Activated CD8-positive, alpha-beta T cell treated with anti-CD3 and anti-CD28 coated beads, Interleukin-2, amount 10 ng/mL, durations not matched to agents 7 days and 5 days (primary cell): ENCODE measurements around the gene SLC25A21. TPM values are rescaled to one million over a fixed set of nuclear protein-coding genes. Genes with fewer than 3 reads are reported as not detected.

Experiments
- ATAC-seq: fragments of 150-1000 bp; cut with Tn5 transposase; one replicate; pipeline ENCODE4 v1.10.0; 2021; ENCODE audit warnings: moderate library complexity
- CTCF ChIA-PET: fragments of 350-600 bp; sonication (Branson Sonifier 250); formaldehyde crosslinking; loops from one replicate; lab custom pipeline; 2021; ENCODE audit warnings: antibody characterized with exemption; lab: Charles Lee
- POLR2A ChIA-PET: fragments of 350-600 bp; sonication (Branson Sonifier 250); formaldehyde crosslinking; loops from one replicate; lab custom pipeline; 2021; ENCODE audit warnings: antibody characterized with exemption; lab: Charles Lee
- DNase-seq: peaks from one replicate; pipeline ENCODE4 v3.0.0-alpha.2; 2020
- H3K27ac Mint-ChIP-seq: one replicate; pipeline ENCODE4 v1.8.0; 2021; ENCODE audit warnings: mild to moderate bottlenecking, mixed read lengths
- H3K27me3 Mint-ChIP-seq: one replicate; pipeline ENCODE4 v1.8.0; 2021; ENCODE audit warnings: low read depth, mixed read lengths
- H3K36me3 Mint-ChIP-seq: one replicate; pipeline ENCODE4 v1.8.0; 2021; ENCODE audit warnings: low read depth, mixed read lengths
- H3K4me1 Mint-ChIP-seq: one replicate; pipeline ENCODE4 v1.8.0; 2021; ENCODE audit warnings: low read depth, mixed read lengths
- H3K4me3 Mint-ChIP-seq: one replicate; pipeline ENCODE4 v1.8.0; 2021; ENCODE audit warnings: mild to moderate bottlenecking, mixed read lengths
- H3K9me3 Mint-ChIP-seq: one replicate; pipeline ENCODE4 v1.8.0; 2022; ENCODE audit warnings: mixed read lengths; ENCODE audit not compliant: insufficient read depth
- total RNA-seq, 2 experiments: library from RNA; stranded (reverse); gene quantifications; one replicate each; pipeline ENCODE4 v1.2.3, GENCODE V29; 2021

The SLC25A21 gene
- total RNA-seq, 2 experiments from 2014 or later: not detected

DNA sequence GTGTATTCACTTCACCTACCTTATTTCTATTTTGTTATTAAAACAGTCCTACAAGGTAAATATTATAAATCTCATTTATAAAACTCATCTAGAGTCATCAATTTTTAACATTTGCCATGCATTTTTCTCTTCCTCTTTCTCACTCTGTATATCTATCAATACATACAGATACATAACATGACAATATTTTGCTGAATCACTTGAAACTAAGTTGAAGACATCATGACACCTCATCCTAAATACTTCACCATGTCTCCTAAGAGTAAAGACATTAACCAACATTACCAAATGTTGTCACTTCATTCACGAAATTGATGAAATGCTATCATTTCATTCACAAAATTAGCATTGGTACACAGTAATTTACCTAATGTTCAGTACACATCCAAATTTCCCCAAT is 329.0 kb downstream of the SLC25A21 start:
- Mint-ChIP-seq H3K4me3 (no peak overlapping the region), H3K36me3 (no peaks in the 10 kb centered on the region), H3K27ac (no peak overlapping the region), H3K9me3 (no peaks in the 10 kb centered on the region), H3K27me3 (no peaks in the 10 kb centered on the region), H3K4me1 (no peaks in the 10 kb centered on the region)
- ATAC-seq (no peak), DNase-seq (no peak)
- CTCF ChIA-PET: no interaction called here
- POLR2A ChIA-PET: no interaction called here

DNA sequence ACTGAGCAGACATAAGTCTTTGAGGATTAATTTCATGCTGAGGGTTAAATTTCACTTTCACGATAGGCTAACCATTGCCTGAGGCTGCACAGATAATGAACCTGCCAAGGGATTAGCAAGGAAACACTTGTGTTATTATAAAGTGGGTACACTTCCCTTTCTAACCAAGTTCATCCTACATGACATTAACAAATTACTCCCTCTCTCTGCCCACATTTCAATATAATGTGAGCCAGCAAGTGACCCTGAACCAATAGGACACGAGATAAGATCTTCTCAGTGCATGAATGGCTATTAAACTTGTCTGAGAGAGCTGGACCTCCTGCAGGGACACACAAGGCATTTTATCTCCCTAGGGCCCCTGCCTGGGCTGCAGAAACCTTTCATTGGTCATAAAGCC is 337.3 kb downstream of the SLC25A21 start:
- CTCF ChIA-PET: no interaction called here
- POLR2A ChIA-PET: no interaction called here
- no peak overlapping the region for H3K4me3 Mint-ChIP-seq
- no peaks in the 10 kb centered on the region for H3K36me3 Mint-ChIP-seq
- H3K9me3 Mint-ChIP-seq: no peaks in the 10 kb centered on the region
- DNase-seq (no peak), ATAC-seq (no peak)
- H3K4me1 Mint-ChIP-seq: no peaks in the 10 kb centered on the region
- no peaks in the 10 kb centered on the region for H3K27me3 Mint-ChIP-seq
- H3K27ac Mint-ChIP-seq: no peak overlapping the region

- Mint-ChIP-seq H3K4me1 (no peaks in the 10 kb centered on the region), H3K27me3 (no peaks in the 10 kb centered on the region), H3K9me3 (no peaks in the 10 kb centered on the region), H3K4me3 (no peak overlapping the region), H3K27ac (no peak overlapping the region), H3K36me3 (no peaks in the 10 kb centered on the region)
- POLR2A ChIA-PET: no interaction called here
- CTCF ChIA-PET: no interaction called here
- DNase-seq: no peak
- no peak for ATAC-seq
Measured at GRCh38 chr14:36834293-36834692, 338.1 kb downstream of the SLC25A21 start.

DNA sequence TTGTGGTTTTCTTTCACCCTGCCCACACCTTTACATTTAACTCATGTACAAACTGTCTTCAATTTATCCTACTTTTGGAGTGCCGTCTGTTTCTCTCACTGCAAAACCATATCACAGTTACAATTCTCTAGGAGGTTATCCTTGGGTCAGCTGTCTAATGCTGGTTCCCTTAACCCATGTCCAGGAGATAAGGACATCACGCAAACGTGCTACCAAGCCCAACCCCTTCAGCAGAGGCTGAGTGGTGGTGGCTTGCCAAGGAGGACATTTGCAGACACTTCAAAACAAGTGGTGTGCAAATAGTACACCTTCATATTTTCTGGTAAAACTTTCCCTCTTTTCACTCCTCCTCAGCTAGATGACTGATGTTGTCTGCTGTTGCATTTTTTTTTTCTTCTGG is 342.9 kb downstream of the SLC25A21 start:
- POLR2A ChIA-PET: no interaction called here
- no peak for ATAC-seq
- no peaks in the 10 kb centered on the region for H3K36me3 Mint-ChIP-seq
- no peaks in the 10 kb centered on the region for H3K27me3 Mint-ChIP-seq
- H3K4me1 Mint-ChIP-seq: no peaks in the 10 kb centered on the region
- no peak overlapping the region for H3K4me3 Mint-ChIP-seq
- H3K9me3 Mint-ChIP-seq: no peaks in the 10 kb centered on the region
- DNase-seq: no peak
- H3K27ac Mint-ChIP-seq: no peak overlapping the region
- CTCF ChIA-PET: no interaction called here

GRCh38 chr14:36827861-36828260 is 344.5 kb downstream of the SLC25A21 start:
- H3K4me1 Mint-ChIP-seq: no peaks in the 10 kb centered on the region
- no peaks in the 10 kb centered on the region for H3K36me3 Mint-ChIP-seq
- H3K4me3 Mint-ChIP-seq: no peak overlapping the region
- no peaks in the 10 kb centered on the region for H3K27me3 Mint-ChIP-seq
- H3K9me3 Mint-ChIP-seq: no peaks in the 10 kb centered on the region
- no peak overlapping the region for H3K27ac Mint-ChIP-seq
- no peak for ATAC-seq
- CTCF ChIA-PET: no interaction called here
- POLR2A ChIA-PET: no interaction called here
- no peak for DNase-seq

DNA sequence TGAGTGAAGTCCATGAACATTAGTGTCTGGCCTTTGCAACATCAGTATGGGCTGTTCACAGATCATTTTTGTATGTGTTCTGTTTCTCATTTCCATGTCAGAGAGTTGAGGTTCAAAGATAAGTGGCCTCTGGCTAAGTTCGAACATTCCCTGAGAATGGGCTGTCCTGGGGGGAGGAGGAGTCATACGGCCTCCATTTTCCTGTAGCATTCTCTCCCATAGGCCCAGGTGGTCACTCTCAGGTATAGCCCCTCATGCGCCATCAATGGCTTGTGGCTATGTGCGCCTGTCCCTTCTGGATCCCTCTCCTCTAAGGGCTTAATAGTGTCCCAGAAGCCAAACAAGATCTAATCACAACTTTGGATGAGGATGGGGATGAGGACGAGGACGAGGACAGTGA is 345.8 kb downstream of the SLC25A21 start:
- Mint-ChIP-seq H3K27ac (no peak overlapping the region), H3K4me3 (no peak overlapping the region), H3K27me3 (no peaks in the 10 kb centered on the region), H3K36me3 (no peaks in the 10 kb centered on the region), H3K9me3 (no peaks in the 10 kb centered on the region), H3K4me1 (no peaks in the 10 kb centered on the region)
- no peak for DNase-seq
- CTCF ChIA-PET: no interaction called here
- no peak for ATAC-seq
- POLR2A ChIA-PET: no interaction called here

GRCh38 chr14:36824854-36825253 is 347.6 kb downstream of the SLC25A21 start:
- Mint-ChIP-seq H3K4me1 (no peaks in the 10 kb centered on the region), H3K27ac (no peak overlapping the region), H3K36me3 (no peaks in the 10 kb centered on the region), H3K27me3 (no peaks in the 10 kb centered on the region), H3K4me3 (no peak overlapping the region), H3K9me3 (no peaks in the 10 kb centered on the region)
- CTCF ChIA-PET: no interaction called here
- POLR2A ChIA-PET: no interaction called here
- DNase-seq (no peak), ATAC-seq (no peak)

- ChIA-PET CTCF (interaction anchor here (0.6 kb wide), 1 partner anchor 8 kb away, joined by 3 read pairs; no protein-coding TSS in a partner anchor), POLR2A (no interaction called here)
- H3K4me3 Mint-ChIP-seq: no peak overlapping the region
- no peak overlapping the region for H3K27ac Mint-ChIP-seq
- H3K27me3 Mint-ChIP-seq: no peaks in the 10 kb centered on the region
- no peaks in the 10 kb centered on the region for H3K4me1 Mint-ChIP-seq
- ATAC-seq: no peak
- no peaks in the 10 kb centered on the region for H3K9me3 Mint-ChIP-seq
- no peaks in the 10 kb centered on the region for H3K36me3 Mint-ChIP-seq
- no peak for DNase-seq
Measured at GRCh38 chr14:36823651-36824050, 348.8 kb downstream of the SLC25A21 start.

DNA sequence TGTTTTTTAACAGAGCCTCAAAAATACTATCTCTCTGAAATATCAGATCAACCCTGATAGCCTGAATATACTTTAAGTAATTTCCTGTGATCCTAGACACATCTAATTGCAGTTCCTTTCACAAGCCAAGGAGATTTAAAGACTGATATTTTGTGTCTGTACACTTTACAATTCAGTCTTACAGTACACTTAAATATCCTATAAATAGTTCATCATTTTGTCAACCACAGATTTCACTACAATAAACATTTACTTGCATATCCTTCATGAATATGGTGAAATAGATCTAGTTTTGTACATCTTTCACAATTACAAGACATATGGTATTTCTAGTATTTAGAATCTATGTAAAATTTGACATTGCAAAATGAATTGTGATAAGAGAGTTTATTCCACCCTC is 349.7 kb downstream of the SLC25A21 start:
- ChIA-PET CTCF (no interaction called here), POLR2A (no interaction called here)
- Mint-ChIP-seq H3K4me1 (no peaks in the 10 kb centered on the region), H3K27me3 (no peaks in the 10 kb centered on the region), H3K4me3 (no peak overlapping the region), H3K36me3 (no peaks in the 10 kb centered on the region), H3K27ac (no peak overlapping the region), H3K9me3 (no peaks in the 10 kb centered on the region)
- no peak for DNase-seq
- no peak for ATAC-seq

- H3K4me3 Mint-ChIP-seq: no peak overlapping the region
- no peak for ATAC-seq
Measured at GRCh38 chr14:36820901-36821300, 351.5 kb downstream of the SLC25A21 start.

GRCh38 chr14:36820111-36820709 is 352.2 kb downstream of the SLC25A21 start:
- Mint-ChIP-seq H3K27ac (no peak overlapping the region), H3K4me1 (no peaks in the 10 kb centered on the region), H3K36me3 (no peaks in the 10 kb centered on the region), H3K4me3 (no peak overlapping the region), H3K27me3 (no peaks in the 10 kb centered on the region), H3K9me3 (no peaks in the 10 kb centered on the region)
- POLR2A ChIA-PET: no interaction called here
- CTCF ChIA-PET: no interaction called here
- DNase-seq (no peak), ATAC-seq (no peak)

More at GRCh38 chr14:36820901-36821300, 351.5 kb downstream of the SLC25A21 start:
- no peaks in the 10 kb centered on the region for H3K27me3 Mint-ChIP-seq
- H3K9me3 Mint-ChIP-seq: no peaks in the 10 kb centered on the region
- CTCF ChIA-PET: no interaction called here
- DNase-seq: no peak
- no peaks in the 10 kb centered on the region for H3K36me3 Mint-ChIP-seq
- POLR2A ChIA-PET: no interaction called here
- H3K27ac Mint-ChIP-seq: no peak overlapping the region
- no peaks in the 10 kb centered on the region for H3K4me1 Mint-ChIP-seq

DNA sequence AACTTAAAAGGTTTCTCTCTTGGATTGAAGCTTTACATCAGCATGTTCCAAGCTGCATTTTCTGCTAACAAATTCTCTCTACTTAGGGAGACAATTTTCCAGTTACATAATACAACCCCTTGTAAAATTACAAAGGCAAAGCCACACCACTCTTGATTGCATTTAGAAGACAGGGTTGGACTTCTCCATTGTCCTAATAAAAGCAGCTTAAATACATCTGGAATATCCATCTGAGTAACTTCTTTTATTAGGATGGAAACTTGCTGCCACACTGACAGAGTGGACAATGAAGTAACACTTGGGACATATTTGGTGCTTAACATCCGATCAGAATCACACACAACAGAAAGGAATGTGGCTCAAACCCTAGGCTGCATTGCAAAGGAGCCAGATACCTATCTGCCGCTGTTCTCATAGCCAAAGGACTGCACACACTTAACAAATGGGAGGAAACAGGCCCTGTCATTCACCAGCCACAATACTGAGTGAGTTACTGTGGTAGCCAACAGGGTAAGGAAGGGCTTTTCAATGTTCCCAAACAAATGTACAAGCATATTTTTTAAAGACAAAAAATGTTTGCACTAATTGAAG is 353.5 kb downstream of the SLC25A21 start:
- Mint-ChIP-seq H3K4me1 (no peaks in the 10 kb centered on the region), H3K4me3 (no peak overlapping the region), H3K36me3 (no peaks in the 10 kb centered on the region), H3K9me3 (no peaks in the 10 kb centered on the region), H3K27me3 (no peaks in the 10 kb centered on the region), H3K27ac (no peak overlapping the region)
- POLR2A ChIA-PET: no interaction called here
- DNase-seq (no peak), ATAC-seq (no peak)
- CTCF ChIA-PET: no interaction called here

GRCh38 chr14:36818246-36818645 is 354.2 kb downstream of the SLC25A21 start:
- no peaks in the 10 kb centered on the region for H3K4me1 Mint-ChIP-seq
- POLR2A ChIA-PET: no interaction called here
- ATAC-seq (no peak), DNase-seq (no peak)
- no peaks in the 10 kb centered on the region for H3K27me3 Mint-ChIP-seq
- no peak overlapping the region for H3K4me3 Mint-ChIP-seq
- no peak overlapping the region for H3K27ac Mint-ChIP-seq
- no peaks in the 10 kb centered on the region for H3K36me3 Mint-ChIP-seq
- CTCF ChIA-PET: no interaction called here
- H3K9me3 Mint-ChIP-seq: no peaks in the 10 kb centered on the region
